ENCODE data around the gene SLCO4A1.

Gene SLCO4A1

DNA sequence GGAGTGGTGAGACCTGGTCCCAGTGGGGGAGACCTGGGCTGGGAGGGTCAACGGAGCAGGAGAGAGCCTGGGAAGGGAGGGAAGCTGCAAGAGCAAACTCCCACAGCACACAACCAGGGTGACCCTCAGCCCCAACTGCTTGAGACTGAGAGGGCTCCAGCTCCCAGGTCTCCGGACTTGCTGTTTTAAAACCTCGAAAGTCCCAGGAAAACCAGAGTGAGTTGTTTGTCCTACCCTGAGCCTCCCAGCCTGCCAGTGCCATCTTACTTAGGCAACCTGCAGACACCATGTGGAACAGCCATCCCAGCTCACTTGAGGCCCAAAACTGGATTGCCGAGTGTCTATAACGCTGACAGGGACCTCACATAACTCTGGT lies 61.5 kb downstream of the SLCO4A1 start:
- no peak overlapping the region for H3K4me2 ChIP-seq (ENCODE audit: low read length)
- no peaks in the 10 kb centered on the region for H3K9me2 ChIP-seq (replicated peaks; ENCODE audit: control insufficient read depth, low read length)
- TF ChIP-seq, protein P1, sequence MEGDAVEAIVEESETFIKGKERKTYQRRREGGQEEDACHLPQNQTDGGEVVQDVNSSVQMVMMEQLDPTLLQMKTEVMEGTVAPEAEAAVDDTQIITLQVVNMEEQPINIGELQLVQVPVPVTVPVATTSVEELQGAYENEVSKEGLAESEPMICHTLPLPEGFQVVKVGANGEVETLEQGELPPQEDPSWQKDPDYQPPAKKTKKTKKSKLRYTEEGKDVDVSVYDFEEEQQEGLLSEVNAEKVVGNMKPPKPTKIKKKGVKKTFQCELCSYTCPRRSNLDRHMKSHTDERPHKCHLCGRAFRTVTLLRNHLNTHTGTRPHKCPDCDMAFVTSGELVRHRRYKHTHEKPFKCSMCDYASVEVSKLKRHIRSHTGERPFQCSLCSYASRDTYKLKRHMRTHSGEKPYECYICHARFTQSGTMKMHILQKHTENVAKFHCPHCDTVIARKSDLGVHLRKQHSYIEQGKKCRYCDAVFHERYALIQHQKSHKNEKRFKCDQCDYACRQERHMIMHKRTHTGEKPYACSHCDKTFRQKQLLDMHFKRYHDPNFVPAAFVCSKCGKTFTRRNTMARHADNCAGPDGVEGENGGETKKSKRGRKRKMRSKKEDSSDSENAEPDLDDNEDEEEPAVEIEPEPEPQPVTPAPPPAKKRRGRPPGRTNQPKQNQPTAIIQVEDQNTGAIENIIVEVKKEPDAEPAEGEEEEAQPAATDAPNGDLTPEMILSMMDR (IDR thresholded peaks at IDR 0.05; ENCODE audit: low read depth, low read length, poor library complexity, severe bottlenecking), result no peak
- no peak for TF ChIP-seq EZH2phosphoT487 (IDR thresholded peaks at IDR 0.05; ENCODE audit: borderline replicate concordance, low read length)
- no peak overlapping the region for H3K27ac ChIP-seq (ENCODE audit: low read depth, low read length)
- H3K9me3 ChIP-seq (ENCODE audit: control insufficient read depth, insufficient read depth, low read length), result no peaks in the 10 kb centered on the region
- H3K36me3 ChIP-seq (ENCODE audit: control insufficient read depth, low read length), result no peaks in the 10 kb centered on the region
- no peaks in the 10 kb centered on the region for H4K20me1 ChIP-seq (ENCODE audit: control insufficient read depth, insufficient read depth, low read depth, low read length)
- H3F3A ChIP-seq (ENCODE audit: control insufficient read depth, insufficient read depth), result no peaks in the 10 kb centered on the region
- H3K4me1 ChIP-seq (ENCODE audit: control insufficient read depth, low read length), result no peaks in the 10 kb centered on the region
- no peaks in the 10 kb centered on the region for H3K79me2 ChIP-seq (ENCODE audit: control insufficient read depth, low read length)
- no peaks in the 10 kb centered on the region for H3K27me3 ChIP-seq (ENCODE audit: control insufficient read depth, low read length)
- no peak overlapping the region for H3K4me3 ChIP-seq (ENCODE audit: low read length)

GRCh38 chr20:62704341-62704948 lies 62.1 kb downstream of the SLCO4A1 start:
- H3K9me3 ChIP-seq (ENCODE audit: control insufficient read depth, insufficient read depth, low read length), result no peaks in the 10 kb centered on the region
- no peaks in the 10 kb centered on the region for H3F3A ChIP-seq (ENCODE audit: control insufficient read depth, insufficient read depth)
- H3K36me3 ChIP-seq (ENCODE audit: control insufficient read depth, low read length), result no peaks in the 10 kb centered on the region
- H3K27ac ChIP-seq (ENCODE audit: low read depth, low read length), result no peak overlapping the region
- H3K27me3 ChIP-seq (ENCODE audit: control insufficient read depth, low read length), result no peaks in the 10 kb centered on the region
- H3K4me3 ChIP-seq (ENCODE audit: low read length), result no peak overlapping the region
- H3K4me1 ChIP-seq (ENCODE audit: control insufficient read depth, low read length), result no peaks in the 10 kb centered on the region
- no peaks in the 10 kb centered on the region for H3K79me2 ChIP-seq (ENCODE audit: control insufficient read depth, low read length)
- H4K20me1 ChIP-seq (ENCODE audit: control insufficient read depth, insufficient read depth, low read depth, low read length), result no peaks in the 10 kb centered on the region
- H3K4me2 ChIP-seq (ENCODE audit: low read length), result no peak overlapping the region
- TF ChIP-seq EZH2phosphoT487 (IDR thresholded peaks at IDR 0.05; ENCODE audit: borderline replicate concordance, low read length), result no peak
- TF ChIP-seq, protein P1 (IDR thresholded peaks at IDR 0.05; ENCODE audit: low read depth, low read length, poor library complexity, severe bottlenecking), result no peak
- no peaks in the 10 kb centered on the region for H3K9me2 ChIP-seq (replicated peaks; ENCODE audit: control insufficient read depth, low read length)

DNA sequence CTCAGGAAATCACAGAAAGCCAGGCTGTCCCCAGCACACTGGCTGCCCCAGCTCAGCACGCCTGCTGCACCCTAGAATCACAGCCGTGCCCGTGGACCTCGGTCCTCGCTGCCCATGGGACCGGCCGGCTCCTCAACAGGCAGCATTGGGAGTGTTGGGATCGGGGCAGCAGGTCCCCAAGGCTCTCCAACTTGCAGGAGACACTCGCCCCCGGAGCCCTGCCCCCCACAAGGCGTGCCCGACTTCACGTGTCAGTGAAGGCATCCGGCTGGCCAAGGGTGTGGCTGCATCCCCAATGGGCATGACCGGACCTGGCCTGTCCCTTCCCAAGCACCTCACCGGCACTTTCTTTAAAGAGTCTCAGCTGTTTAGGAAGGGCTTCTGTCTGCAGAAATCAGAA lies 63.3 kb downstream of the SLCO4A1 start:
- Histone ChIP-seq H3K4me2 (ENCODE audit: low read length) (no peak overlapping the region), H3K4me3 (ENCODE audit: low read length) (no peak overlapping the region), H3K9me3 (ENCODE audit: control insufficient read depth, insufficient read depth, low read length) (no peaks in the 10 kb centered on the region), H3K27ac (ENCODE audit: low read depth, low read length) (no peak overlapping the region), H3K27me3 (ENCODE audit: control insufficient read depth, low read length) (no peaks in the 10 kb centered on the region), H3K79me2 (ENCODE audit: control insufficient read depth, low read length) (no peaks in the 10 kb centered on the region), H3F3A (ENCODE audit: control insufficient read depth, insufficient read depth) (no peaks in the 10 kb centered on the region), H3K36me3 (ENCODE audit: control insufficient read depth, low read length) (no peaks in the 10 kb centered on the region), H3K4me1 (ENCODE audit: control insufficient read depth, low read length) (no peaks in the 10 kb centered on the region), H3K9me2 (replicated peaks; ENCODE audit: control insufficient read depth, low read length) (no peaks in the 10 kb centered on the region), H4K20me1 (ENCODE audit: control insufficient read depth, insufficient read depth, low read depth, low read length) (no peaks in the 10 kb centered on the region)
- TF ChIP-seq, protein P1 (IDR thresholded peaks at IDR 0.05; ENCODE audit: low read depth, low read length, poor library complexity, severe bottlenecking), result no peak
- no peak for TF ChIP-seq EZH2phosphoT487 (IDR thresholded peaks at IDR 0.05; ENCODE audit: borderline replicate concordance, low read length)

All from DOHH2 (cell line).